Fibroblast of villous mesenchyme (primary cell): ENCODE measurements around the gene GPR132. TPM values are rescaled to one million over a fixed set of nuclear protein-coding genes. Genes with fewer than 3 reads are reported as not detected.
"Not testable (repeated sequence)": the region's sequence is repeated elsewhere in the genome, so short reads cannot be mapped to it uniquely, and the experiment has no call there.

Experiments used
- DNase-seq: peaks from one replicate; pipeline ENCODE4 v3.0.0-alpha.2; 2010; ENCODE audit warnings: low read depth
- H3K4me3 ChIP-seq: 2 replicates; pipeline ENCODE4 v1.5.1; 2011; ENCODE audit warnings: low read depth, mild to moderate bottlenecking, low read length
- CTCF ChIP-seq: IDR thresholded peaks from 2 replicates; pipeline ENCODE4 v1.5.1; 2012; ENCODE audit warnings: low read depth, mild to moderate bottlenecking, low read length; ENCODE audit not compliant: insufficient read depth
- total RNA-seq: library from RNA; depleted of rRNA; stranded (reverse); fragments of >200 nt; gene quantifications from 2 replicates; pipeline ENCODE4 v1.2.3, GENCODE V29; 2012

GPR132 gene
- total RNA-seq, 1 donor: not detected

DNA sequence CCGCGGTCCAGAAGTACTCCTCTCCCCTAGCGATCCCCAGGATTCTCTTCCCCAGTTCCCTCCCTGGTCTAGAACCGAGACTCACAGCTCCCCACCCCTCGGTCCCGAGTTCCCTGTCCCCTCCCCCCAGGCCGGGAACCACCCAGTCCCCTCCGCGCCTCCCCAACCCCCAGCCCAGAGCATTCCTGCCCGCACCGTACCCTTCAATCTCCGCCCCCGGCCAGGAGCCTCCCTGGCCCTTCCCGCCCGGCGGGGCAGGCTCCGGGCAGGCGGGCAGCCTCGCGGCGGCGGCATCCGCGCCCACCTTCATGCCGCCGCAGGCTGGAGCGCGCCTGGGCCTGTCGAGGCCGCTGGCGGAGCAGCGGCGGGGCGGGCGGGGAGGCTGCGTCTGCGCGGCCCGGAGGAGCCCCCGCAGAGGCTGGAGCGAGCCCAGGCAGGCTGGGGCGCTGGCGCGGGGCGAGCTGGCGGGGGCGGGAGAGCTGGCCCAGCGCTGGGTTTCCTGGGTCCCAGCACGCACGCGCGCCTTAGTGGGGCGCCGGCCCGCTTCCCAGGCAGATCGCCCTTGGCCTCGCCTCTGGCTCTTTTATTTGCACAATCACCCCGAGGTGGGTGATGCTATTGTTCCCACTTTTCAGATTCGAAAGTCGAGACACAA is 22.2 kb upstream of the GPR132 start:
- TF ChIP-seq CTCF: no peak
- peak overlapping the region; percentile 66 for H3K4me3 ChIP-seq
- peak; percentile 72 for DNase-seq

- peak; percentile 86 for TF ChIP-seq CTCF
- peak overlapping the region; percentile 66 for H3K4me3 ChIP-seq
- DNase-seq: peak; percentile 86
Observed at GRCh38 chr14:105086833-105087307, 21.6 kb upstream of the GPR132 start.

DNA sequence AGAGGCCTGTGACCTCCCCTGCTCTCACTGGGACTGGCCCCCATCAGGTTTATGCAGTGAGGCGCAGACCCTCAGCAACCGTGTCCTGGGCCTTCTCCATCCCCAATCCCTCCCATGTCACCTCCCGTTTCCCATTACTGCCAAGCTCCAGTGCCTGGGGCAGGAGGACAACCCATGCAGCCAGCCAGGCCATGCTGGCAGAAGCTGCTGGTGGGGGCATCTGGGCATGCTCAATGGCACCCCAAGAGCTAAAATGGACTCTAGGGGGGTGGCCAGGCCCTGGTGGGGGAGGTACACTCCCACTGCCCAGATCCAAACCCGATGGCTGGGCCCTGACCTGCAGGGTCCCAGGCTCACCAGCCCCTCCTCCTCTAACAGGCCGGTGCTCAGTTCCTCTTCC is 20.5 kb upstream of the GPR132 start:
- no peak overlapping the region for H3K4me3 ChIP-seq
- no peak for TF ChIP-seq CTCF
- no peak for DNase-seq

DNA sequence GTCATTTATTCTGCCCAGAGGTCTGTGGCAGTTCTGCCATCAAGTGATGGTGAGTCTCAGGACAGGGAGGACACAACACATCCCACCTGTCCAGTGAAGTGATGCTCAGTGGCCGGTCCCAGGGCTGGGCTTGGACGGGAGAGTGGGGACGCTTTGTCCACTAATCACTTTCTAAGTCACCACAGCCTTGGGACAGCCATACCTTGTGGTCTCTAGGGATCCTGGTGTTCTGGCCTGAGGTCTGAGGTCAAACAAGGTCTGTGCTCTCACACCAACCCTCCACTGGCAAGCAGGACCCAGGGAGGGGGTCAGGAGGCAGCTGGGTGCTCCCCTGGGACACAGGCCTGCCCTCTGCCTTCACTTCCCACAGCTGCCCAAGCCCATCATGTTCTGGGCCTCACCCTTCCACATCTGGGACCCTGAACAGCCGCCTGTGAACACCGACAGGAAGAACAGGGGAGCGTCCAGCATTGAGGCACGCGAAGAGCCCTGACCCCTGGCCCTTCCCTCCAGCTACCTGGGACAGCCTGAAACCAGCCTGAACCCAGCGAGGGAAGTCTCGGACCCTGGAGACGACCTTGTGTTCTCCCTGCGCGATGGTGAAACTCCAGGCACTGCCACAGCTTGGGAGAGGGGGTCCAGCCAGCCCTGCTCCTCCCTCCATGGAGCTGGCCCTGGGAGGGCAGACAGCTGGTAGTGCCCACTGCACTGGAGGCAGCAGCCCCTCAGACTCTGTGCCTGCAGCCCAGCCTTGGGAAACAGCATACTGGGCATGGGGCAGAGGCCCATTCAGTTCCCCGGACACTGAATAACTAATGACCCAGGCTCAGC is 19.7 kb upstream of the GPR132 start:
- H3K4me3 ChIP-seq: no peak overlapping the region
- DNase-seq: no peak
- TF ChIP-seq CTCF: no peak

DNA sequence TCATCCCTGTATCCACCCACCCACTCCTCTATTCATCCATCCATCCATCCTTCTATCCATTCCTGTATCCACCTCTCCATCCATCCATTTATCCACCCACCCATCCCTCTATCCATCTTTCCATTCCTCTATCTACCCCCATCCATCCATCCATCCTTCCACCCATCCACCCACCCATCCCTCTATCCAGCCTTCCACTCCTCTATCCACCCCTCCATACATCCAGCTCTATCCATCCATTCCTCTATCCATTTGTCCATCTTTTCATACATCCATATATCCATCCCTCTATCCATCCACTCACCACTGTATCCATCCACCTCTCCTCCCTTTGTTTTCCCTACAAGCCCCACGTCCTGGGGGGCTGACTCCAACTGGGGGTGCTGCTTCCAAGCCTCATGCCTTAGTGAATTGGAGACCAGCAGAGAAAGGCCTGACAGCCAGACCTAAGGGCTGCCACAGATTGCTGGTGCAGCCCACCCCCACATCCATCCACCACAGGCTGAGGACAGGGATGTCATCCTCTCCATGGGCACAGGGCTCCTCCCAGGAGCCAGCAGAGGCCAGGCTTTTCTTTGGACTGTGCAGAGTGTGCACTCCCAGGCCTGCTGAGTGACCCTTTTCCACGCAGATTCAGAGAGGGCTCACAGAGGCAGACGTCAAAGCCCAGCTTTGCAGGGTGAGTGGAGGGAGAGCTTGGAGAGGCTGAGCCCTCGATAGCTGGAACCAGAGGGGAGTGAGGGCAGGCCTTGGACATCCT is 18.9 kb upstream of the GPR132 start:
- TF ChIP-seq CTCF: no peak
- DNase-seq: no peak
- H3K4me3 ChIP-seq: no peak overlapping the region

- no peak for DNase-seq
- H3K4me3 ChIP-seq: no peak overlapping the region
- TF ChIP-seq CTCF: no peak
Observed at GRCh38 chr14:105082703-105083102, 17.5 kb upstream of the GPR132 start.

DNA sequence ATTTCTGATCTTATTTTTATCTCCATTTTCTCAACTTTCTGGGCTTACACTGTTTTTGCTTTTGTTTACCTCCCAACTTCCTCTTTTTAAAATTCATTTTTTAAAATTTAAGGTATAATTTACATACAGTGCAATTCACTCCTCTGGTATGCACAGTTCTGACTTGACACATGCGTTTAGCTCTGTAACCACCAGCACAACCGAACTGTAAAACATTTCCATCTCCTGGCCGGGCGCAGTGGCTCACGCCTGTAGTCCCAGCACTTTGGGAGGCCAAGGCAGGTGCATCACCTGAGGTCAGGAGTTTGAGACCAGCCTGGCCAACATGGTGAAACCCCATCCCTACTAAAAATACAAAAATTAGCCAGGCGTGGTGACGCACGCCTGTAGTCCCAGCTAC is 16.2 kb upstream of the GPR132 start:
- DNase-seq, H3K4me3 ChIP-seq: not testable (repeated sequence)
